IPS DF 4.7 (cell line): ENCODE measurements around the gene KRT6A.

Source experiments
- DNase-seq: peaks from one replicate; pipeline ENCODE4 v3.0.0-alpha.2; 2013; ENCODE audit warnings: low spot score; ENCODE audit errors: extremely low read depth

The KRT6A gene

GRCh38 chr12:52493172-52493571 is at the start of gene KRT6A:
TSS of gene KRT6A (minus strand) at chr12:52493257. CDS start at chr12:52493188, 69 bp downstream.
- no peak for DNase-seq

- no peak for DNase-seq
Measured at GRCh38 chr12:52542157-52542556, 49.1 kb upstream of the KRT6A start.

- DNase-seq = no peak
Measured at GRCh38 chr12:52541709-52542108, 48.7 kb upstream of the KRT6A start.

- DNase-seq = no peak
Measured at GRCh38 chr12:52540531-52540930, 47.5 kb upstream of the KRT6A start.

GRCh38 chr12:52539821-52540173 is 46.7 kb upstream of the KRT6A start:
- DNase-seq = no peak

GRCh38 chr12:52539083-52539820 is 46.2 kb upstream of the KRT6A start:
- no peak for DNase-seq

GRCh38 chr12:52537101-52537500 is 44.0 kb upstream of the KRT6A start:
- DNase-seq = no peak

GRCh38 chr12:52535574-52535973 is 42.5 kb upstream of the KRT6A start:
- DNase-seq = no peak

- peak; percentile 14 for DNase-seq
Measured at GRCh38 chr12:52534482-52534881, 41.4 kb upstream of the KRT6A start.

- no peak for DNase-seq
Measured at GRCh38 chr12:52533686-52534470, 40.8 kb upstream of the KRT6A start.

- DNase-seq = no peak
Measured at GRCh38 chr12:52532636-52533035, 39.6 kb upstream of the KRT6A start.

GRCh38 chr12:52531566-52532300 is 38.7 kb upstream of the KRT6A start:
- no peak for DNase-seq

- DNase-seq = no peak
Measured at GRCh38 chr12:52530905-52531304, 37.8 kb upstream of the KRT6A start.

GRCh38 chr12:52530366-52530765 is 37.3 kb upstream of the KRT6A start:
- DNase-seq = no peak

- DNase-seq = no peak
Measured at GRCh38 chr12:52529846-52530245, 36.8 kb upstream of the KRT6A start.

GRCh38 chr12:52529417-52529816 is 36.4 kb upstream of the KRT6A start:
- DNase-seq = no peak

GRCh38 chr12:52528641-52529143 is 35.6 kb upstream of the KRT6A start:
- DNase-seq = no peak

GRCh38 chr12:52527121-52527800 is 34.2 kb upstream of the KRT6A start:
- DNase-seq = no peak

GRCh38 chr12:52526511-52526951 is 33.5 kb upstream of the KRT6A start:
- no peak for DNase-seq

- DNase-seq = no peak
Measured at GRCh38 chr12:52525661-52526499, 32.8 kb upstream of the KRT6A start.
